NCI-H226 (cell line): Measurements from ENCODE around the gene SRSF6.
"Not testable (repeated sequence)": the region's sequence is repeated elsewhere in the genome, so short reads cannot be mapped to it uniquely, and the experiment has no call there.

ENCODE experiments used
- DNase-seq: peaks from one replicate; pipeline ENCODE4 v3.0.0-alpha.2; 2015

SRSF6 gene

DNA sequence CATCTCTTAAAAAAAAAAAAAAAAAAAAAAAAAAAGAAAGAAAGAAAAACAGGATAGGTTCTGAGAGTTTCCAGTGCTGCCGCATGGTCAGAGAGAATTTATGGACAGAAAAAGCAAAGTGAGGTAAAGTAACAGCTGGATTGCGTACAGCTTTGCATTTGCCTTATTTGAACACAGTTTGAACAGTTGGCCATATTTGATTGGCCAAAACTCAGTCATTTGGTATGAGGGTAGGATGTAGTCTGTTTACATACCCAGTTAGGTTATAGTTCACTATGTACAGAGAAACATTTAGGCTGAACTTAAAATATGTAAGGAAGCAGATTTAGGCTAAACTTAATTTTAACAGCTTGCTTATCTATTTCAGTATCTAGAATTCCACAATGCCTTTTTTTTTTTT lies 32.3 kb downstream of the SRSF6 start:
- no peak for DNase-seq

- DNase-seq = peak; percentile 20
These were observed 34.4 kb downstream of the SRSF6 start for GRCh38 chr20:43492101-43492500.

DNA sequence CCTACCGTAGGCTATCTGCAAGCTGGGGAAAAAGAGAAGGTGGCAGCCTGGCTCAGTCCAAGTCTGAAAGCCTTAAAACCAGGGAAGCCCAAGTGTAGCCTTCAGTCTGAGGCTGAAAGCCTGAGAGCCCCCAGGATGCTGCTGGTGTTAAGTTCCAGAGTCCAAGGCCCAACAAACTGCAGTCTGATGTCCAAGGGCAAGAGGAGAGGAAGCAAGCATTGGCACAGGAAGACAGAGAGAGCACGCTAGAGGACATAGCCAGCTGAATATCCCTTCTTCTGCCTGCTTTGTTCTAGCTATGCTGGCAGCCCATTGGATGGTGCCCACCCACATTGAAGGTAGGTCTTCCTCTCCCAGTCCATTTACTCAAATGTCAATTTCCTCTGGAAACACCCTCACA lies 37.7 kb downstream of the SRSF6 start:
- no peak for DNase-seq

GRCh38 chr20:43502021-43502420 lies 44.3 kb downstream of the SRSF6 start:
- DNase-seq = not testable (repeated sequence)

- no peak for DNase-seq
These were observed 48.5 kb downstream of the SRSF6 start for GRCh38 chr20:43506238-43506637.

GRCh38 chr20:43507150-43508080 lies 49.7 kb downstream of the SRSF6 start, which contains the start of gene L3MBTL1:
L3MBTL1 (plus strand) TSS chr20:43507697; CDS start chr20:43513504, 5,807 bp downstream.
- DNase-seq = peak; percentile 33

DNA sequence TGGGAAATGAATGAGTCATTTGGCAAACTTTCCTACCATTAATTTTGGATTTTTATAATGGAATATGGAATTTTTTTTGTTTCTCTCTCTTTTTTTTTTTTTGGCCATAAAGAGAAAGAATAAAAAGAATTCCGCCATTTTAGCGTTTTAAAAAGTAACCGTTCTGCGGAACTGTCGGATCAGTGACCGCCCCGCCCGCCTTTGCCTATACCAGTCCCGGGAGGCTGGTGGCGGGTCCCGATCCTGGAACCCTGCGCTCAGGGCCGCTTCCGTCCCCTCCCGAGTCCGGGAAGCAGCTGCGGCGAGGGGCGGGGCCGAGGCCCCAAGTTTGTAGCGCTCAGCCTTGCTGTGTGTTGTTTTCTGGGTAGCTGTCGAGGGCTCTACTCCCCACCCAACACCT lies 50.4 kb downstream of the SRSF6 start:
- DNase-seq = no peak

GRCh38 chr20:43508604-43509040 lies 50.9 kb downstream of the SRSF6 start:
- no peak for DNase-seq

- DNase-seq = no peak
These were observed 54.2 kb downstream of the SRSF6 start for GRCh38 chr20:43511879-43512278.

GRCh38 chr20:43513372-43513930 lies 55.8 kb downstream of the SRSF6 start:
- no peak for DNase-seq
